ENCODE data around the gene TRIOBP.

The TRIOBP gene

GRCh38 chr22:37807410-37808293, 110.8 kb downstream of the TRIOBP start, which contains the start of gene GCAT:
Gene GCAT (plus strand): TSS chr22:37807934. CDS start chr22:37807968, 34 bp downstream.
- DNase-seq (ENCODE audit: low read depth) = peak; percentile 96
- no peak for TF ChIP-seq CTCF (IDR thresholded peaks at IDR 0.05; ENCODE audit: low read length, missing control alignments)
- H3K4me3 ChIP-seq (replicated peaks; ENCODE audit: low read depth, low read length) = peak within 1 kb of the TSS; percentile 70

- peak; percentile 48 for DNase-seq (ENCODE audit: low read depth)
- H3K4me3 ChIP-seq (replicated peaks; ENCODE audit: low read depth, low read length) = peak overlapping the region; percentile 70
- TF ChIP-seq CTCF (IDR thresholded peaks at IDR 0.05; ENCODE audit: low read length, missing control alignments) = no peak
These were observed 111.4 kb downstream of the TRIOBP start for GRCh38 chr22:37808294-37808657.

GRCh38 chr22:37809672-37810333, 113.0 kb downstream of the TRIOBP start:
- no peak for TF ChIP-seq CTCF (IDR thresholded peaks at IDR 0.05; ENCODE audit: low read length, missing control alignments)
- H3K4me3 ChIP-seq (replicated peaks; ENCODE audit: low read depth, low read length) = no peak overlapping the region
- no peak for DNase-seq (ENCODE audit: low read depth)

GRCh38 chr22:37811867-37812266, 115.0 kb downstream of the TRIOBP start:
- no peak for DNase-seq (ENCODE audit: low read depth)
- no peak for TF ChIP-seq CTCF (IDR thresholded peaks at IDR 0.05; ENCODE audit: low read length, missing control alignments)
- H3K4me3 ChIP-seq (replicated peaks; ENCODE audit: low read depth, low read length) = no peak overlapping the region

GRCh38 chr22:37812869-37813678, 116.2 kb downstream of the TRIOBP start:
- no peak for DNase-seq (ENCODE audit: low read depth)
- no peak overlapping the region for H3K4me3 ChIP-seq (replicated peaks; ENCODE audit: low read depth, low read length)
- no peak for TF ChIP-seq CTCF (IDR thresholded peaks at IDR 0.05; ENCODE audit: low read length, missing control alignments)

- H3K4me3 ChIP-seq (replicated peaks; ENCODE audit: low read depth, low read length) = no peak overlapping the region
- TF ChIP-seq CTCF (IDR thresholded peaks at IDR 0.05; ENCODE audit: low read length, missing control alignments) = no peak
- DNase-seq (ENCODE audit: low read depth) = no peak
These were observed 118.7 kb downstream of the TRIOBP start for GRCh38 chr22:37815593-37815992.

Data from fibroblast of pulmonary artery (primary cell).